CD4-positive, alpha-beta T cell (primary cell): Measurements from ENCODE around the gene GOLGA6L10. TPM values are rescaled to one million over a fixed set of nuclear protein-coding genes. Genes with fewer than 3 reads are reported as not detected.
"Not testable (repeated sequence)": the region's sequence is repeated elsewhere in the genome, so short reads cannot be mapped to it uniquely, and the experiment has no call there.

Source experiments
- ATAC-seq: fragments of 200-7000 bp; cut with Tn5 transposase; one replicate; pipeline ENCODE4 v1.10.0; 2022; ENCODE audit warnings: mild to moderate bottlenecking; ENCODE audit not compliant: poor library complexity
- CTCF ChIA-PET: fragments of 350-600 bp; sonication (Branson Sonifier 250); formaldehyde crosslinking; loops from one replicate; lab custom pipeline; 2021; ENCODE audit warnings: antibody characterized with exemption, inconsistent platforms; lab: Charles Lee
- POLR2A ChIA-PET: fragments of 350-600 bp; sonication (Branson Sonifier 250); formaldehyde crosslinking; loops from one replicate; lab custom pipeline; 2021; ENCODE audit warnings: antibody characterized with exemption, inconsistent platforms; lab: Charles Lee
- DNase-seq, 14 experiments: peaks; one replicate each; pipeline ENCODE4 v3.0.0-alpha.2; 2013 to 2020; ENCODE audit warnings: mixed read lengths in 2 of 14
- H3K27ac ChIP-seq, 2 donors: one replicate each; pipeline versions ENCODE4 v1.5.1 to v1.7.0; 2013; ENCODE audit warnings: low read length in 2 of 2, low read depth in 1 of 2, mild to moderate bottlenecking in 1 of 2
- H3K27me3 ChIP-seq, 2 experiments: 1 replicate in 1 of 2; 2 replicates in 1 of 2; pipeline versions ENCODE4 v1.6.1 to v1.7.0; 2013; ENCODE audit warnings: low read length in 2 of 2, control low read depth in 1 of 2, mild to moderate bottlenecking in 1 of 2, moderate library complexity in 1 of 2; ENCODE audit not compliant: insufficient read depth in 2 of 2, control insufficient read depth in 1 of 2
- H3K36me3 ChIP-seq: one replicate; pipeline ENCODE4 v1.6.1; 2013; ENCODE audit warnings: low read length, control low read depth; ENCODE audit not compliant: insufficient read depth
- H3K4me1 ChIP-seq: one replicate; pipeline ENCODE4 v1.6.1; 2013; ENCODE audit warnings: low read length, control low read depth; ENCODE audit not compliant: insufficient read depth
- H3K4me3 ChIP-seq: one replicate; pipeline ENCODE4 v1.5.1; 2013; ENCODE audit warnings: mild to moderate bottlenecking, low read length, moderate library complexity
- H3K9me3 ChIP-seq, 2 experiments: 1 replicate in 1 of 2; 2 replicates in 1 of 2; pipeline versions ENCODE4 v1.6.1 to v1.7.0; 2013; ENCODE audit warnings: low read length in 2 of 2, mild to moderate bottlenecking in 2 of 2, control low read depth in 1 of 2, moderate library complexity in 1 of 2; ENCODE audit not compliant: control insufficient read depth in 1 of 2, insufficient read depth in 1 of 2
- H3K27ac Mint-ChIP-seq: one replicate; pipeline ENCODE4 v1.8.0; 2020; ENCODE audit warnings: mixed read lengths
- H3K27me3 Mint-ChIP-seq: one replicate; pipeline ENCODE4 v1.8.0; 2021; ENCODE audit warnings: mixed read lengths
- H3K36me3 Mint-ChIP-seq: one replicate; pipeline ENCODE4 v1.8.0; 2021; ENCODE audit warnings: low read depth, mixed read lengths
- H3K4me1 Mint-ChIP-seq: one replicate; pipeline ENCODE4 v1.8.0; 2021; ENCODE audit warnings: low read depth, mixed read lengths
- H3K4me3 Mint-ChIP-seq: one replicate; pipeline ENCODE4 v1.8.0; 2020; ENCODE audit warnings: mild to moderate bottlenecking, mixed read lengths
- H3K9me3 Mint-ChIP-seq: one replicate; pipeline ENCODE4 v1.8.0; 2020; ENCODE audit warnings: mixed read lengths
- intact Hi-C, 2 experiments: fragments of 100-400 bp; cut with DNase I in 1 of 2; cut with micrococcal nuclease in 1 of 2; formaldehyde crosslinking; loops; one replicate each; pipeline versions ENCODE4 v1.15.1 to v1.9.0; 2023 to 2025; cut with DNase I, micrococcal nuclease
- total RNA-seq, 174 experiments: library from RNA in 2 of 174; stranded (reverse) in 2 of 174; gene quantifications; one replicate each; pipeline ENCODE4 v1.2.3 and lab custom pipeline; 2021 to 2026
- TF ChIP-seq, protein P1 (sequence below): fragments of 200-600 bp; IDR thresholded peaks from one replicate; pipeline ENCODE4 v1.8.0; 2022; ENCODE audit warnings: antibody characterized with exemption, mild to moderate bottlenecking

The GOLGA6L10 gene
- total RNA-seq, 2 experiments from 2014 or later = 0.93 to 1.1 TPM

DNA sequence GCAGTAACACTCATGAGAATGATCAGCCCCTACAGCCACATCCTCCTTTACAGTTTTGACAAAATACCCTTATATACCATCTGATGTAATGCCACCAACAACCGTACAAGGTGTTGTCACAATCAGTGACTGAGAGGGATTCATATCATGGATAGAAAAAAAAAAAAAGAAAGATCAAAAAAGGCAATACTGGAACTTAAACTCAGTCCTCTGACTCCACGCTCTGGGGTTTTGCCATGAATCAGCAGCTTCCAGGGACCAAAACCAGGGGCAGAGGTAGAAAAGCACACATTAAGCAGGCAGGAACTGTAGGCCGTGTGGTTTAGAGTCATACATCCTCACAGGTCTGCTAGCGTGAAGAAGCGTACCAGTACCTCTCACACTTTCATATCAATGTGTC lies 1.6 kb downstream of the GOLGA6L10 start:
- intact Hi-C loops, H3K36me3 ChIP-seq, CTCF ChIA-PET, H3K4me1 Mint-ChIP-seq, DNase-seq, ATAC-seq, H3K27me3 Mint-ChIP-seq, H3K9me3 ChIP-seq, H3K4me1 ChIP-seq, H3K9me3 Mint-ChIP-seq, POLR2A ChIA-PET, H3K4me3 ChIP-seq, H3K27me3 ChIP-seq, H3K27ac ChIP-seq, H3K36me3 Mint-ChIP-seq, H3K27ac Mint-ChIP-seq, H3K4me3 Mint-ChIP-seq: not testable (repeated sequence)

DNA sequence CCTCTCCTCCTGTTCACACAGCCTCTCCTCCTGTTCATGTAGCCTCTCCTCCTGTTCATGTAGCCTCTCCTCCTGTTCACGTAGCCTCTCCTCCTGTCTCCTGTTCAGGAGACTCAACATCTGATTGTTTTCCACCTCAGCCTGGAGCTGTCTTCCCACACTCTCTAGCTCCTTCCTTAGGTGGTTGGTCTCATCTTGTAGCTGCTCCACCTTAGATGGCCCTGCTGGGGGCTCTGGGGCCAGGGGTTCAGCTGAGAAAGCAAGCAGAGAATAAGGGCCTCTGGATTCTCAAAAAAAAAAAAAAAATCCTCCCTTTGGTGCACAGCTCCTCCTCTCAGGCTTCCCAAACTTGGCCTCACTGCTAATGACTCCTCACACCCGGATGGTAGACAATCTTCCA lies 4.1 kb downstream of the GOLGA6L10 start:
- H3K27ac Mint-ChIP-seq, H3K4me1 Mint-ChIP-seq, H3K9me3 ChIP-seq, H3K9me3 Mint-ChIP-seq, CTCF ChIA-PET, H3K36me3 ChIP-seq, intact Hi-C loops, H3K4me3 Mint-ChIP-seq, H3K27ac ChIP-seq, H3K27me3 Mint-ChIP-seq, DNase-seq, H3K27me3 ChIP-seq, H3K4me1 ChIP-seq, H3K4me3 ChIP-seq, POLR2A ChIA-PET, ATAC-seq, H3K36me3 Mint-ChIP-seq: not testable (repeated sequence)

DNA sequence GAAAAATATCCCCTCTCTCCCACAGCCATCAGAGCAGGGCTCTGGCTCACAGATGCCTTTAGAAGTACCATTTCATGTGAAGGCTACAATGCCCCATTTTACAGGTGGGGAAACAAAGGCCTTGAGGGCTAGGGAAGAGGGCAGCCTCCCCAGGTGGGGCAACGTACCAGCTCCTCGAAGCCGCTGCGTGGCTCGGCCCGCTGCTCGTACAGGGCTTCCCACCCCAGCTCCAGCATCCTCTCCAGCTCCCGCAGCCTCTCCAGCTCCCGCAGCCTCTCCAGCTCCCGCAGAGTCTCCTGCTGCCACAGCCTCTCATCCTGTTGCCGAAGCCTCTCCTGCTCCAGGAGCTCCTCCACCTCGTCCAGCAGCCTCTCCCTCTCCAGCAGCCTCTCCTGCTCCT lies 4.9 kb downstream of the GOLGA6L10 start:
- H3K36me3 ChIP-seq, H3K27ac Mint-ChIP-seq, H3K36me3 Mint-ChIP-seq, ATAC-seq, H3K4me1 Mint-ChIP-seq, H3K27ac ChIP-seq, H3K4me3 ChIP-seq, H3K9me3 ChIP-seq, H3K9me3 Mint-ChIP-seq, H3K27me3 Mint-ChIP-seq, CTCF ChIA-PET, intact Hi-C loops, POLR2A ChIA-PET, H3K27me3 ChIP-seq, DNase-seq, H3K4me3 Mint-ChIP-seq, H3K4me1 ChIP-seq: not testable (repeated sequence)

DNA sequence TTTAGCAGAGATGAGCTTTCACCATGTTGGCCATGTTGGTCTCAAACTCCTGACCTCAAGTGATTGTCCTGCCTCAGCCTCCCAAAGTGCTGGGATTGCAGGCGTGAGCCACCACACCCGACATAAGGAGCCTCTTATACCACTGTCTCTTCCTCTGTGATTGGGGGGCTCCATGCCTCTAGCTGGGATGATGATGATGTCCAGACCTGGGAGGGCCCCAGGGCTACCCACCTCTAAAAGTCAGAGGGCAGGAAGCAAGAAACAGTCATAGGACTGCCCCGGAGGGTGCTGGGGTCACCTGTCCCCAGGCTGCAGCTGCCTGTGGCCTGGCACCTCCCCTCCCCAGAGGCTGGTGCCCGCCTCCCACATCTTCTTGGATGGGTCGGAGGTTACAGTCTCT lies 5.4 kb downstream of the GOLGA6L10 start:
- H3K36me3 Mint-ChIP-seq, H3K27ac ChIP-seq, H3K36me3 ChIP-seq, H3K4me3 Mint-ChIP-seq, H3K4me1 ChIP-seq, H3K4me3 ChIP-seq, POLR2A ChIA-PET, H3K27ac Mint-ChIP-seq, H3K27me3 ChIP-seq, intact Hi-C loops, DNase-seq, ATAC-seq, CTCF ChIA-PET, H3K9me3 ChIP-seq, H3K27me3 Mint-ChIP-seq, H3K9me3 Mint-ChIP-seq, H3K4me1 Mint-ChIP-seq: not testable (repeated sequence)

DNA sequence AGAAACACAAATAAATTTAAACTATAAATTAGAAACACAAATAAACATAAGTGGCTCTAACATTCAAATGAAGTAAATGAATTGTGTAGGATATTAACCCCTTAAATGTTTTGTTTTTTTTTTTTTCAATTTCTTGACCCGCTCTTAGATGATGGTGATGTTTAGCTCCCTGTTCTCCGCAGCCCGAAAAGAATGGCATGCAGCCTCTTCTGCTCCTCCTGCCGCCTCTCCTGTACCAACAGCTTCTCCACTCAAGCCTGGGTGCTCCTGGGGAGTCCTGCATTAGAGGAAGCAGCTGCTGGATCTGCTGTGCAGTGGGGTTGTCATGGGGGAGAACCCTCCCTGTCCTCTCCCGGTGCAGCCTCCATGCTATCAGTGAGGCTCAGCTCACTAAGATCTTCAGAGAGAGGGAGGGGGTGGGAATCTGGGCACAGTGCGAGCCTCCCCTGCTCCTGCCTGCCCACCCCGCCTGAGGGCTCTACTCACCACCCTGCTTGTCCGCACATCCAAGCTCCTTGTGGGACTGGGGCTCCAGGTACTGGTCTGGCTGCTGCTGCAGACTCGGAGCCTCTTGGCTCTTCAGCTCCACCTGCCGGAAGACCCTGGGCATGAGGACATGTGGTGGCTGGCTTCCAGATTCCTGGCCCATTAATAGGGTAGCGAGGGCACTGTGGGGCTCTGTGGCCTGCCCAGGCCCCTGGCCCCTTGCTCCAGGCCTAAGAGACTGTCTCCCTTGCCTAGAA lies 6.5 kb downstream of the GOLGA6L10 start:
- DNase-seq = peak in 7 of 14 experiments; percentile 9 to 51 (median 18)
- H3K27ac Mint-ChIP-seq, H3K9me3 Mint-ChIP-seq, H3K4me3 Mint-ChIP-seq, H3K4me3 ChIP-seq, ATAC-seq, H3K27ac ChIP-seq, H3K9me3 ChIP-seq, H3K36me3 ChIP-seq, CTCF ChIA-PET, H3K27me3 Mint-ChIP-seq, H3K4me1 ChIP-seq, H3K27me3 ChIP-seq, intact Hi-C loops, H3K4me1 Mint-ChIP-seq, H3K36me3 Mint-ChIP-seq, POLR2A ChIA-PET: not testable (repeated sequence)
- TF ChIP-seq, protein P1, sequence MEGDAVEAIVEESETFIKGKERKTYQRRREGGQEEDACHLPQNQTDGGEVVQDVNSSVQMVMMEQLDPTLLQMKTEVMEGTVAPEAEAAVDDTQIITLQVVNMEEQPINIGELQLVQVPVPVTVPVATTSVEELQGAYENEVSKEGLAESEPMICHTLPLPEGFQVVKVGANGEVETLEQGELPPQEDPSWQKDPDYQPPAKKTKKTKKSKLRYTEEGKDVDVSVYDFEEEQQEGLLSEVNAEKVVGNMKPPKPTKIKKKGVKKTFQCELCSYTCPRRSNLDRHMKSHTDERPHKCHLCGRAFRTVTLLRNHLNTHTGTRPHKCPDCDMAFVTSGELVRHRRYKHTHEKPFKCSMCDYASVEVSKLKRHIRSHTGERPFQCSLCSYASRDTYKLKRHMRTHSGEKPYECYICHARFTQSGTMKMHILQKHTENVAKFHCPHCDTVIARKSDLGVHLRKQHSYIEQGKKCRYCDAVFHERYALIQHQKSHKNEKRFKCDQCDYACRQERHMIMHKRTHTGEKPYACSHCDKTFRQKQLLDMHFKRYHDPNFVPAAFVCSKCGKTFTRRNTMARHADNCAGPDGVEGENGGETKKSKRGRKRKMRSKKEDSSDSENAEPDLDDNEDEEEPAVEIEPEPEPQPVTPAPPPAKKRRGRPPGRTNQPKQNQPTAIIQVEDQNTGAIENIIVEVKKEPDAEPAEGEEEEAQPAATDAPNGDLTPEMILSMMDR = peak; percentile 48

DNA sequence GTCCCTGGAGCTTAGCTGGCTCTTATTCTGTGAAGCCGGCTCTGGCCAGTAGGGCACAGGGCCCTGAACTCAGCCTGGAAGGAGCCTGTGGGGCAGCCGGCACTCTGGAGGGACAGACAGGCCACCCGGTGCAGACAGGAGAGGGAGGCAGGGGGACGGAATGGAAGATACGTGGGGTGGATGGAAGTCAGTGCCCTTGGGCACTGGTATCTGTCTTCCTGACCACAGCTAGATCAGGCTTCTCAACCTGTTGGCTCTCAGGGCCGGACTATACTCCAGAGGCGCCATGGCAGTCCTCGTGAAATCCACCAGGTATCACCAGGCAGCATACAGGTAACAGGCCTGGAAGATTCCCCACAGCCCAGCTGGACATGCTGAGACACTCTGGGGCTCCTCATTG lies 10.7 kb downstream of the GOLGA6L10 start:
- intact Hi-C loops = loop anchor here in 1 of 2 experiments (10.0 kb wide), 1 partner anchor 54 kb away; no protein-coding TSS in a partner anchor
- H3K36me3 Mint-ChIP-seq, H3K9me3 Mint-ChIP-seq, H3K27ac ChIP-seq, DNase-seq, H3K27me3 Mint-ChIP-seq, H3K27ac Mint-ChIP-seq, H3K4me1 Mint-ChIP-seq, H3K4me1 ChIP-seq, H3K36me3 ChIP-seq, H3K4me3 Mint-ChIP-seq, H3K4me3 ChIP-seq, POLR2A ChIA-PET, ATAC-seq, H3K9me3 ChIP-seq, H3K27me3 ChIP-seq, CTCF ChIA-PET: not testable (repeated sequence)
